GM18526 (cell line): ENCODE data around the gene ME3.

Experiments
- POLR2A ChIP-seq: IDR thresholded peaks from 3 replicates; pipeline ENCODE4 v1.6.1; 2011; ENCODE audit not compliant: insufficient read length; ENCODE audit errors: extremely low read depth

Gene ME3

DNA sequence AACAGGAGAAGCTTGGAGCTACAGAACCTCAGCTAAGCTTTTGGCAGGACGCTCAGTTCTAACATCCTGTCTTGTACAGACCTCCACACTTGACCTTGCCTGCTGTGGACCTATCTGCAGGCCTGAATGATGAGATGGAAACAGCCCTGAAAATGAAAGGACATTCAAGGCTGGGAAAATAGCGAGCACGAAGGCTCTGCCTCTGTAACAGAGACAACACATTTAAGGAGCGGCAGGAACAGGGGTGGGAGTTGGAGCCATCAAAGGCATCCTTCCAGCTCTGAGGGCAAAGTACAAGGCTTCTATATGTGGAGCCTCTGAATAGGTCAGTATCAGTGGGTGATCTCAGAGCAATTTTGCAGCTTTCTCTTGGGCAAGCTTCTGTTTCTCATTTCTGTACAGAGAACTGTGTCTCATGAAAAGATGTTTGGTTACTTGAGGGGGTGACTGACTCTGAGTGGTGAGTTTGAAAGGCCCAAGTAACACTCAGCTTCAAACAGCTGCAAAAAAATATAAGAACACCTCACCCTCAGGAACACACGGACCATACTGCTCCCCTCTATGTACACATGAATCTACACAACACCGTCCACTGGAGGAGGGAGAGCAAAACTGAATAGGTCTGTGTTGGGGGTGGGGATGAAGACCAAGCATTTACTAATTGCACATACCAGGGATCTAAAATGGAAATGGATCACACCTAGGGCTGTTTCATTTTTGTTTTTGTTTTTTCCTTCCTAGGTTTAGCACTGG is 196.1 kb downstream of the ME3 start:
- no peak for TF ChIP-seq POLR2A

- no peak for TF ChIP-seq POLR2A
Observed at GRCh38 chr11:86475027-86475426, 197.4 kb downstream of the ME3 start.

DNA sequence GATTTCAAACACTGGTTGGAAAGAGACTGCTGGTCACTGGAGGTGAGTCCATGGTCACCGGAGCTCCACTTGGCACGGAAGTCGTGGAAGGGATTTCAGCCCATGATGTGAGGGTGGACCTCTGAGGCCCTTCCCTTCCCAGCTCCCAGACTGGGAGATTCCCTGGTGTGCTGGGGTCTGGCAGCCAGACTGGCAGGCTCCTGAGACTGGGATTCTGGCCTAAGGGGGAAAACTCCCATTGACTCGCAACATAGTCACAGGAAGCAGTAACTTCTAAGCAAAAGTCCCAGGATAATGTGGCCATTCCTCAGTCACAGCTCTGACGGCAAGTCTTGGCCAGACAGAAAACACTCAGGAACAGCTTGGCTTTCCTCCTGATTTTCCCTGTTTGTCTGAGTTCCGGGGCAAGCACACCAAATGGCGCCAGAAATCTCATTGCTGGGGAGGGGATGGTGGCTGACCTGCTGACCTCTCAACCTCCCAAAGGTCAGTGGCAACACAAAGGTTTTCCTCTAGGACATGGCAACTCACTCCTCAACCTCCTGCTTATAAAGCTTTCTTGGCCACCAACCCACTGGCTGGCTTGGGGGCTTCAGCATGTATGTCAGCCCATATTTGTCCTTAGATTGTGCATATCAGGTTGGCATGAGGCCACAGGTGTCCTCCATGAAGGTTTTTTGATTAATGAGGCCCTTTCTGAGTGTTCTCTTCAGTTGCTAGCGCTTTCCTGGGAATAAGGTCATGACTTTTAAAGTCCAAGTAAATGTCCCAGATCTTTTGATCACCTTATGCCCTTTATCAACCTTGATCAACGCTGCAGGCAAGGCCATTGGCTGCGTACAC is 198.2 kb downstream of the ME3 start:
- no peak for TF ChIP-seq POLR2A

DNA sequence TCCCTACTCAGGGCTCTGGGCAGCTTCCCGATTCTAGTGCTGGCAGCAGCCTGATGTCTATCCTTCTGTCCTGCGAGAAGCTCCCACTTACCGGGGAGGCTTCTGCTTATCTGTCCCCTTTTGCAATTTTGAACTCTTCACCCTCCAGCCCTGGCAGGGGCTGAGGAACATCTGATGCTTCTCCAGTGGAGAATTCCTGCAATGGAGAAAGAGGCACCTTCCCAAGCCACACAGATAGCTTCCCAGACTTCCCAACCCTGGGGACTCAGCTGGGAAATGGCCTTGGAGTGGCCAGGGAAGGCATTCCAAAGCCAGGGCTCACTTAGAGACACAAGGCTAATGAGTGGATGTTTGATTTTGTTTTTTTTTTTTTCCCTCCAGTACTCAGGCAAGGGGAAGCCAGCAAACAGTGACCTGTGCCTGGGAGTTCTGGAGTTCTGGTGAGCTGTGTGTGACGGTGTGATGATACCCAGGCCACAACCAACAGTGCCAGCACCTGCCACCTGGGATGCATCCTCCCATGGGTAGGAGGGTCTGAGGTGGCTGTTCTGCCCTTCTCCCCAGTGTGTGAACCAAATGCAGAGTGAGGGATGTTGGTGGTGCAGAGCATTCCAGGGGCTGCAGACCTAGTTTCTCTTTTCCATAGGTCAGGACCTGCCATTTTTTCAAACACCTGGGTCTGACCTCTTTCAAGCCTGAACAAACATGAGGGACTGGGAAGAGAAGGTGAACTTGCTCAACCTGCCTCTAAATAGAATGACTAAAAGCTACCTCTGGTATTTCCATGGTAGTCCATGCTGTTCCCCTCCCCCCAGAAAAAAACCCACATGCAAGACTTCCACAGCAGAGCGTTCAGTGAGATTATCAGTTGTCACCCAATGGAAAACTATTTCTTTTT is 202.7 kb downstream of the ME3 start:
- TF ChIP-seq POLR2A: no peak

DNA sequence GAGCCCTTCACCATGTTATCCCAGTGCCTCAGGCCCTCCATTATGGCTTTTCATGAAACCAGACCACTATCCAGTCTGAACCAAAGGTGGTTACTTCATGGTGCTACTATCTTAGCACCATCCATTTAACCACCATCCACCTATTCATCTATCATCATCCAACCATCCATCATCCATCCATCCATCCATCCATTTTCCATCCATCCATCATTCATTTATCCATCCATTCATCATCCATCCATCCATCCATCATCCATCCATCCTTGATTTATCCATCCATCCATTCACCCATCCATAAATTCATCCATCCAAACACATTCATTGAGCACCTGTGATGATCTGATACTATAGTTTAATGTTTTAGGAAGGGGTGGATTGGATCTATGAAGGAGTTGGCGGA is 204.2 kb downstream of the ME3 start:
- TF ChIP-seq POLR2A: no peak

- TF ChIP-seq POLR2A: no peak
Observed at GRCh38 chr11:86464509-86465221, 207.8 kb downstream of the ME3 start.

GRCh38 chr11:86463955-86464354 is 208.5 kb downstream of the ME3 start:
- no peak for TF ChIP-seq POLR2A

DNA sequence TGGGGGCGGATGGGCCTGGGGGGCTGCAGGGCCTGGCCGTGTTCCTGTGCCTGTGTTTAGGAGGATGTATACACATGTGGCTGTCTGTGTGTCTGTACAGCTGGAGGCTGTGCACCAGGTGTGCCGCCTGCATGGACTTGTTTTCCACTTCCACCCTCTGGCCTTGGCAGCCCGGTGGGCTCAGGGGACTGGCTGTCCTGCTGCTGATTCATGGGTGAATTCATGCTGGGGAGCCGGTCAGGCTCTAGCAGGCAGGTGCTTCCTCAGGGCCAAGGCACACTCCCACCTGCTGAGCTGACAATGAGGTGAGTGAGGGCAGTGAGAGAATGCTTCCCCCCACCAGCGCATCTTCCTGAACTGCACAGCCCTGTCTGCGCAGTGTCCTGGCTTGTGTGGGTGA is 209.3 kb downstream of the ME3 start:
- no peak for TF ChIP-seq POLR2A

DNA sequence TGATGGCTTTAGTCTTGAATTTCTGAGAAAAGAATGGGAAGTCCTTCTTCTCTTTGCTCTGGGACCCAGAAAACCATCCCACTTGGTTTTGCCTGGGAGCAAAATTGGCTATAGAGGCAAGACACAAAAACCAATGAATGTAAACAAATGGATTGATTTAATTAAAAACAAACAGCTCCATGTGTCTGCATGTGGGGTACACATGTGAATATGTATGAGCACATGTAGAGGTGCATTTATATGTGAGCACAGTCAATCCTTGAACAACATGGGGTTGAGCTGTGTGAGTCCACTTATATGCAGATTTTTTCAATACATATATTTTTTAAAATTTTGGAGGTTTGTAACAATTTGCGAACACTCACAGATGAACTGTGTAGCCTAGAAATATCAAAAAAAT is 210.5 kb downstream of the ME3 start:
- no peak for TF ChIP-seq POLR2A

- TF ChIP-seq POLR2A: no peak
Observed at GRCh38 chr11:86460461-86461385, 211.7 kb downstream of the ME3 start.

DNA sequence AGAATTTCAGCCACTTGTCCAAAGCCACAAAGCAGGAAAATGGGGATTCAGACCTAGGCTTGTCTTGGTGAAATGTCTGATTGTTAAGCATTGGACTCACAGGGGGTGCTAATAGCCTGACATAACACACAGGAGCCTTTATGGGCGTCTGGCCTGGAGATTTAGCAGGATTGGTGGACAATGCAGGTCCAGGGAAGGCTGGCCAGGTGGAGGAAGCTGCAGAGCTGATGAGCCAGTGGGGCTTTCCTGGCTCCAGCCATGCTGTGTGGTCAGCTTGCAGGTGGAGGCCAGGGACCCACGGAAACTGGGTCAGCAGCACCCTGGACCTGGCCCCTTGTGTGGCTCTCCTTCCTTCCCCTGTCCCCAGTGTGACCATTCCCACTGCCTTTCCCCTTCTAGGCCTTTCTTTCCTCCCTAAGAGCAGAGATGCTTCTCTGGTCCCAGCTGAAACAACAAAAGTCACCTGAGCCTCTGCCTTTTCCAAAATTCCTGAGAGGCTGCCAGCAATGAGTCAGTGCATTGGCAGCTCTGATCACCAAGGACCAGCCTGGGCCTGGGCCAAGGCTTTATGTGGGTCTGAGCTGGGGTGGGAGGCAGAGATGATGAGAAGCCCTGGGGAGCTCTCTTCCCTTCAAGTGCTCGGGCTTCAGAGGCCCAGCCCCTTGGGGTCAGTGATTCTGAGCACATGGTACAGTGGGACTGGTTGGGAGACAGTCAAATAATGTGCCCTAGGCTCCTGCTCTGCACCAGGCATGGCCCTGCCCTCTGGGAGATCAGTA is 212.5 kb downstream of the ME3 start:
- TF ChIP-seq POLR2A: no peak

GRCh38 chr11:86459002-86459385 is 213.4 kb downstream of the ME3 start:
- no peak for TF ChIP-seq POLR2A
